ENCODE data around the gene PIEZO1.

DNA sequence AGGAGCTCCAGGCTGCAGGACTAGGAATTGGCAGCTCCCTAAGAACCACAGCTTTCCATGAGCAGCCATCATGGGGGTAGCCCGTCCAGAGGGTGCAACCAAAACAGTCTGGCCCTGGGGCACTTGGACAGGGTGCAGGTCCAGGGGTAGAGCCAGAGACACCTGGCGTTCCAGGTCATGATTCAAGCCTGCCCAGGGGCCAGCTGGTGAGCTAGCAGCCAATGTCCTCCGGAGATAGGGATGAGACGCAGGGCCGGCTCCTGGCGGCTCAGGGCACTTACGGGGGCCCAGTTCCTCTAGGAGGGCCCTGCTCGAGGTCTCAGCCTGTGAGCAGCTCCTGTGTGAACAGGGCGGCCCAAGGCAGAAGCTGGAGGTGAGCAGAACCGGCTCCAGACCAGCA is 22.1 kb downstream of the PIEZO1 start:
- TF ChIP-seq POLR2A (IDR thresholded peaks at IDR 0.05) (no peak), EP300 (IDR thresholded peaks at IDR 0.05) (no peak)
- TF ChIP-seq, protein P1, sequence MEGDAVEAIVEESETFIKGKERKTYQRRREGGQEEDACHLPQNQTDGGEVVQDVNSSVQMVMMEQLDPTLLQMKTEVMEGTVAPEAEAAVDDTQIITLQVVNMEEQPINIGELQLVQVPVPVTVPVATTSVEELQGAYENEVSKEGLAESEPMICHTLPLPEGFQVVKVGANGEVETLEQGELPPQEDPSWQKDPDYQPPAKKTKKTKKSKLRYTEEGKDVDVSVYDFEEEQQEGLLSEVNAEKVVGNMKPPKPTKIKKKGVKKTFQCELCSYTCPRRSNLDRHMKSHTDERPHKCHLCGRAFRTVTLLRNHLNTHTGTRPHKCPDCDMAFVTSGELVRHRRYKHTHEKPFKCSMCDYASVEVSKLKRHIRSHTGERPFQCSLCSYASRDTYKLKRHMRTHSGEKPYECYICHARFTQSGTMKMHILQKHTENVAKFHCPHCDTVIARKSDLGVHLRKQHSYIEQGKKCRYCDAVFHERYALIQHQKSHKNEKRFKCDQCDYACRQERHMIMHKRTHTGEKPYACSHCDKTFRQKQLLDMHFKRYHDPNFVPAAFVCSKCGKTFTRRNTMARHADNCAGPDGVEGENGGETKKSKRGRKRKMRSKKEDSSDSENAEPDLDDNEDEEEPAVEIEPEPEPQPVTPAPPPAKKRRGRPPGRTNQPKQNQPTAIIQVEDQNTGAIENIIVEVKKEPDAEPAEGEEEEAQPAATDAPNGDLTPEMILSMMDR (IDR thresholded peaks at IDR 0.05) = no peak
